ENCODE data around the gene ZNF396. TPM values are rescaled to one million over a fixed set of nuclear protein-coding genes. Genes with fewer than 3 reads are reported as not detected.
A peak's percentile ranks its signal among the peaks of the same experiment; 100 is the strongest.

The ZNF396 gene
- total RNA-seq, 4 donors from 2014 or later, result 0.60 to 2.2 (median 1.1) TPM

DNA sequence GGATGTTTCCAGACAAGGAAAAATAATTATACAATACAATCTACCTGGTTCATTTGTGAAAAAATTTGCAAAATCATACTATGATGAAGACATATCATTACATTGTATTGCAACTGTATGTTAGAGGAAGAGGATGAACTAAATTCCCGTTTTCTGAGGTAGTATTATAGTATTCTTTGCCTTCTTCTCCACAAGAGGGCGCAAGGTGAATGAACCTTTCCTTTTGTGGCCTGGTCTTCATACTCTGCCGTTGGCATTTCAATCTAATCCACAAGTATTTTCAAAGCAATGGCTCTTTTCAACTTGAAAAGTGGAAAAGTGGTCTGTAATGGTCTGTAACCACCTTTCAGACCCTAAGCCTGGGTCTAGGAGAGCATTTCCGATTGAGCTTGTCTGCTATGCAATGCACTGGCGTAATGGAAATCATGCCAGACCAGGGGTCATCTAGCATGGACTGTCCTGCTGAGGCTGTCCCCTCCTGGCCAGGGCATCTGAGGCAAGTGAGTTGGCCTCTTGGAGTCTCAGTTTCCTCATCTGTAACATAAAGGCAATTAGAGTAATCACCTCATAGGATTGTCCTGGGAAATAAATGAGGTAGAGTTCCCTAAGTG is 30.8 kb upstream of the ZNF396 start:
- DNase-seq (ENCODE audit: low spot score) (no peak), ATAC-seq (ENCODE audit: low FRiP score) (peak; percentile 71)
- TF ChIP-seq, protein P1, sequence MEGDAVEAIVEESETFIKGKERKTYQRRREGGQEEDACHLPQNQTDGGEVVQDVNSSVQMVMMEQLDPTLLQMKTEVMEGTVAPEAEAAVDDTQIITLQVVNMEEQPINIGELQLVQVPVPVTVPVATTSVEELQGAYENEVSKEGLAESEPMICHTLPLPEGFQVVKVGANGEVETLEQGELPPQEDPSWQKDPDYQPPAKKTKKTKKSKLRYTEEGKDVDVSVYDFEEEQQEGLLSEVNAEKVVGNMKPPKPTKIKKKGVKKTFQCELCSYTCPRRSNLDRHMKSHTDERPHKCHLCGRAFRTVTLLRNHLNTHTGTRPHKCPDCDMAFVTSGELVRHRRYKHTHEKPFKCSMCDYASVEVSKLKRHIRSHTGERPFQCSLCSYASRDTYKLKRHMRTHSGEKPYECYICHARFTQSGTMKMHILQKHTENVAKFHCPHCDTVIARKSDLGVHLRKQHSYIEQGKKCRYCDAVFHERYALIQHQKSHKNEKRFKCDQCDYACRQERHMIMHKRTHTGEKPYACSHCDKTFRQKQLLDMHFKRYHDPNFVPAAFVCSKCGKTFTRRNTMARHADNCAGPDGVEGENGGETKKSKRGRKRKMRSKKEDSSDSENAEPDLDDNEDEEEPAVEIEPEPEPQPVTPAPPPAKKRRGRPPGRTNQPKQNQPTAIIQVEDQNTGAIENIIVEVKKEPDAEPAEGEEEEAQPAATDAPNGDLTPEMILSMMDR (IDR thresholded peaks at IDR 0.05), result peak in 1 of 3 donors; percentile 42

GRCh38 chr18:35406666-35407065 is 29.5 kb upstream of the ZNF396 start:
- DNase-seq (ENCODE audit: low spot score), result no peak
- TF ChIP-seq, protein P1 (IDR thresholded peaks at IDR 0.05), result no peak
- ATAC-seq (ENCODE audit: low FRiP score), result no peak

- ATAC-seq (ENCODE audit: low FRiP score) (no peak), DNase-seq (ENCODE audit: low spot score) (no peak)
- TF ChIP-seq, protein P1 (IDR thresholded peaks at IDR 0.05), result no peak
Measured at GRCh38 chr18:35397976-35398375, 20.8 kb upstream of the ZNF396 start.

- ATAC-seq (ENCODE audit: low FRiP score) (no peak), DNase-seq (ENCODE audit: low spot score) (no peak)
- TF ChIP-seq, protein P1 (IDR thresholded peaks at IDR 0.05), result no peak
Measured at GRCh38 chr18:35393716-35394115, 16.6 kb upstream of the ZNF396 start.

- TF ChIP-seq, protein P1 (IDR thresholded peaks at IDR 0.05), result no peak
- DNase-seq (ENCODE audit: low spot score) (no peak), ATAC-seq (ENCODE audit: low FRiP score) (no peak)
Measured at GRCh38 chr18:35392375-35392774, 15.2 kb upstream of the ZNF396 start.

GRCh38 chr18:35390951-35391700 is 14.0 kb upstream of the ZNF396 start:
- TF ChIP-seq, protein P1 (IDR thresholded peaks at IDR 0.05), result no peak
- ATAC-seq (ENCODE audit: low FRiP score), result no peak
- DNase-seq (ENCODE audit: low spot score), result no peak
